SK-N-SH treated with all-trans-retinoic acid at 6 μM for 48 hours (cell line): Measurements from ENCODE around the gene ARFGAP3.

Experiments
- ATAC-seq: fragments of 200-7000 bp; cut with Tn5 transposase; 3 replicates; pipeline ENCODE4 v1.9.1; 2020; ENCODE audit warnings: mild to moderate bottlenecking, moderate library complexity
- ARNTL ChIP-seq: fragments of 450-650 bp; formaldehyde crosslinking; IDR thresholded peaks from 2 replicates; pipeline ENCODE4 v1.5.0; 2020; ENCODE audit warnings: low read depth, mild to moderate bottlenecking, moderate library complexity, borderline replicate concordance
- CSDC2 ChIP-seq: fragments of 250-450 bp; sonication (Bioruptor Pico); IDR thresholded peaks from 2 replicates; pipeline ENCODE4 v1.5.0; 2020; ENCODE audit warnings: mild to moderate bottlenecking, moderate library complexity
- ISL1 ChIP-seq: fragments of 250-450 bp; sonication (Bioruptor Pico); IDR thresholded peaks from 2 replicates; pipeline ENCODE4 v2.1.2; 2022; ENCODE audit warnings: mild to moderate bottlenecking, moderate library complexity
- OSR1 ChIP-seq: fragments of 250-450 bp; sonication (Bioruptor Pico); IDR thresholded peaks from 2 replicates; pipeline ENCODE4 v1.8.0; 2022; ENCODE audit warnings: moderate library complexity, mild to moderate bottlenecking, inconsistent platforms
- PPARA ChIP-seq: fragments of 250-450 bp; sonication (Bioruptor Pico); IDR thresholded peaks from 2 replicates; pipeline ENCODE4 v1.5.0; 2020; ENCODE audit warnings: mild to moderate bottlenecking, borderline replicate concordance
- RARB ChIP-seq: fragments of 250-450 bp; sonication (Bioruptor Pico); IDR thresholded peaks from 2 replicates; pipeline ENCODE4 v1.8.0; 2021; ENCODE audit warnings: mild to moderate bottlenecking, moderate library complexity
- SNAI2 ChIP-seq: fragments of 250-450 bp; sonication (Bioruptor Pico); IDR thresholded peaks from 2 replicates; pipeline ENCODE4 v1.5.0; 2020; ENCODE audit warnings: mild to moderate bottlenecking, moderate library complexity
- TCF4 ChIP-seq: fragments of 250-450 bp; sonication (Bioruptor Pico); IDR thresholded peaks from 2 replicates; pipeline ENCODE4 v1.8.0; 2021; ENCODE audit warnings: mild to moderate bottlenecking, moderate library complexity, borderline replicate concordance
- TOX ChIP-seq: fragments of 250-450 bp; sonication (Bioruptor Pico); IDR thresholded peaks from 2 replicates; pipeline ENCODE4 v1.8.0; 2021; ENCODE audit warnings: mild to moderate bottlenecking, moderate library complexity, borderline replicate concordance
- ZC3H10 ChIP-seq: fragments of 250-450 bp; sonication (Bioruptor Pico); IDR thresholded peaks from 2 replicates; pipeline ENCODE4 v1.5.1; 2021; ENCODE audit warnings: mild to moderate bottlenecking, moderate library complexity
- ZFP3 ChIP-seq: fragments of 250-450 bp; sonication (Bioruptor Pico); IDR thresholded peaks from 2 replicates; pipeline ENCODE4 v1.5.0; 2020; ENCODE audit warnings: mild to moderate bottlenecking, moderate library complexity
- ZNF565 ChIP-seq: fragments of 450-650 bp; formaldehyde crosslinking; conservative IDR thresholded peaks from 2 replicates; pipeline ENCODE4 v1.5.0; 2020; ENCODE audit warnings: low read depth, mild to moderate bottlenecking, moderate library complexity
- ZNF70 ChIP-seq: fragments of 450-650 bp; formaldehyde crosslinking; IDR thresholded peaks from 2 replicates; pipeline ENCODE4 v1.5.0; 2020; ENCODE audit warnings: mild to moderate bottlenecking, moderate library complexity
- ZNF8 ChIP-seq: fragments of 450-650 bp; formaldehyde crosslinking; IDR thresholded peaks from 2 replicates; pipeline ENCODE4 v1.5.0; 2020; ENCODE audit warnings: mild to moderate bottlenecking, moderate library complexity
- TF ChIP-seq, protein P1 (sequence below): fragments of 250-450 bp; sonication (Bioruptor Pico); IDR thresholded peaks from 2 replicates; pipeline ENCODE4 v1.8.0; 2021; ENCODE audit warnings: low read depth, mild to moderate bottlenecking, moderate library complexity, borderline replicate concordance
- TF ChIP-seq, protein P2 (sequence below): fragments of 250-450 bp; sonication (Bioruptor Pico); IDR thresholded peaks from 2 replicates; pipeline ENCODE4 v1.5.1; 2020; ENCODE audit warnings: low read depth, mild to moderate bottlenecking, moderate library complexity
- TF ChIP-seq, protein P3 (sequence below): fragments of 250-450 bp; sonication (Bioruptor Pico); IDR thresholded peaks from 2 replicates; pipeline ENCODE4 v1.8.0; 2020; ENCODE audit warnings: mild to moderate bottlenecking, moderate library complexity, borderline replicate concordance
- TF ChIP-seq, protein P4 (sequence below): fragments of 250-450 bp; sonication (Bioruptor Pico); IDR thresholded peaks from 2 replicates; pipeline ENCODE4 v1.5.0; 2020; ENCODE audit warnings: mild to moderate bottlenecking, moderate library complexity
- TF ChIP-seq, protein P5 (sequence below): fragments of 250-450 bp; sonication (Bioruptor Pico); IDR thresholded peaks from 2 replicates; pipeline ENCODE4 v1.5.1; 2021; ENCODE audit warnings: mild to moderate bottlenecking, moderate library complexity

The ARFGAP3 gene

DNA sequence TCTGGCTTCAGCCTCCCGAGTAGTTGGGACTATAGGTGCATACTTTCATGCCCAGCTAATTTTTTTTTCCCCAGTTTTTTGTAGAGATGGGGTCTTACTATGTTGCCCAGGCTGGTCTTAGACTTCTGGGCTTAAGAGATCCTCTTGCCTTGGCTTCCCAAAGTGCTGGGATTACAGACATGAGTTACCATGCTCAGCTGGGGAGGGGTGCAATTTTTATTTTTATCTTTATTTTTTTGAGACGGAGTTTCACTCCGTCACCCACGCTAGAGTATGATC, 86.7 kb downstream of the ARFGAP3 start:
- no peak for ATAC-seq
- TF ChIP-seq ZNF70 (CRISPR knock-in tag) (no peak), PPARA (CRISPR knock-in tag) (no peak), ISL1 (no peak), ZNF565 (CRISPR knock-in tag) (no peak), TOX (CRISPR knock-in tag) (no peak), ZC3H10 (CRISPR knock-in tag) (no peak), TCF4 (no peak), ZNF8 (no peak)
- TF ChIP-seq, protein P1, sequence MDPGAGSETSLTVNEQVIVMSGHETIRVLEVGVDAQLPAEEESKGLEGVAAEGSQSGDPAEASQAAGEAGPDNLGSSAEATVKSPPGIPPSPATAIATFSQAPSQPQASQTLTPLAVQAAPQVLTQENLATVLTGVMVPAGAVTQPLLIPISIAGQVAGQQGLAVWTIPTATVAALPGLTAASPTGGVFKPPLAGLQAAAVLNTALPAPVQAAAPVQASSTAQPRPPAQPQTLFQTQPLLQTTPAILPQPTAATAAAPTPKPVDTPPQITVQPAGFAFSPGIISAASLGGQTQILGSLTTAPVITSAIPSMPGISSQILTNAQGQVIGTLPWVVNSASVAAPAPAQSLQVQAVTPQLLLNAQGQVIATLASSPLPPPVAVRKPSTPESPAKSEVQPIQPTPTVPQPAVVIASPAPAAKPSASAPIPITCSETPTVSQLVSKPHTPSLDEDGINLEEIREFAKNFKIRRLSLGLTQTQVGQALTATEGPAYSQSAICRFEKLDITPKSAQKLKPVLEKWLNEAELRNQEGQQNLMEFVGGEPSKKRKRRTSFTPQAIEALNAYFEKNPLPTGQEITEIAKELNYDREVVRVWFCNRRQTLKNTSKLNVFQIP: no peak
- TF ChIP-seq, protein P2, sequence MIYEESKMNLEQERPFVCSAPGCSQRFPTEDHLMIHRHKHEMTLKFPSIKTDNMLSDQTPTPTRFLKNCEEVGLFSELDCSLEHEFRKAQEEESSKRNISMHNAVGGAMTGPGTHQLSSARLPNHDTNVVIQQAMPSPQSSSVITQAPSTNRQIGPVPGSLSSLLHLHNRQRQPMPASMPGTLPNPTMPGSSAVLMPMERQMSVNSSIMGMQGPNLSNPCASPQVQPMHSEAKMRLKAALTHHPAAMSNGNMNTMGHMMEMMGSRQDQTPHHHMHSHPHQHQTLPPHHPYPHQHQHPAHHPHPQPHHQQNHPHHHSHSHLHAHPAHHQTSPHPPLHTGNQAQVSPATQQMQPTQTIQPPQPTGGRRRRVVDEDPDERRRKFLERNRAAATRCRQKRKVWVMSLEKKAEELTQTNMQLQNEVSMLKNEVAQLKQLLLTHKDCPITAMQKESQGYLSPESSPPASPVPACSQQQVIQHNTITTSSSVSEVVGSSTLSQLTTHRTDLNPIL: no peak
- TF ChIP-seq, protein P3, sequence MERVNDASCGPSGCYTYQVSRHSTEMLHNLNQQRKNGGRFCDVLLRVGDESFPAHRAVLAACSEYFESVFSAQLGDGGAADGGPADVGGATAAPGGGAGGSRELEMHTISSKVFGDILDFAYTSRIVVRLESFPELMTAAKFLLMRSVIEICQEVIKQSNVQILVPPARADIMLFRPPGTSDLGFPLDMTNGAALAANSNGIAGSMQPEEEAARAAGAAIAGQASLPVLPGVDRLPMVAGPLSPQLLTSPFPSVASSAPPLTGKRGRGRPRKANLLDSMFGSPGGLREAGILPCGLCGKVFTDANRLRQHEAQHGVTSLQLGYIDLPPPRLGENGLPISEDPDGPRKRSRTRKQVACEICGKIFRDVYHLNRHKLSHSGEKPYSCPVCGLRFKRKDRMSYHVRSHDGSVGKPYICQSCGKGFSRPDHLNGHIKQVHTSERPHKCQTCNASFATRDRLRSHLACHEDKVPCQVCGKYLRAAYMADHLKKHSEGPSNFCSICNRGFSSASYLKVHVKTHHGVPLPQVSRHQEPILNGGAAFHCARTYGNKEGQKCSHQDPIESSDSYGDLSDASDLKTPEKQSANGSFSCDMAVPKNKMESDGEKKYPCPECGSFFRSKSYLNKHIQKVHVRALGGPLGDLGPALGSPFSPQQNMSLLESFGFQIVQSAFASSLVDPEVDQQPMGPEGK: no peak
- TF ChIP-seq, protein P4, sequence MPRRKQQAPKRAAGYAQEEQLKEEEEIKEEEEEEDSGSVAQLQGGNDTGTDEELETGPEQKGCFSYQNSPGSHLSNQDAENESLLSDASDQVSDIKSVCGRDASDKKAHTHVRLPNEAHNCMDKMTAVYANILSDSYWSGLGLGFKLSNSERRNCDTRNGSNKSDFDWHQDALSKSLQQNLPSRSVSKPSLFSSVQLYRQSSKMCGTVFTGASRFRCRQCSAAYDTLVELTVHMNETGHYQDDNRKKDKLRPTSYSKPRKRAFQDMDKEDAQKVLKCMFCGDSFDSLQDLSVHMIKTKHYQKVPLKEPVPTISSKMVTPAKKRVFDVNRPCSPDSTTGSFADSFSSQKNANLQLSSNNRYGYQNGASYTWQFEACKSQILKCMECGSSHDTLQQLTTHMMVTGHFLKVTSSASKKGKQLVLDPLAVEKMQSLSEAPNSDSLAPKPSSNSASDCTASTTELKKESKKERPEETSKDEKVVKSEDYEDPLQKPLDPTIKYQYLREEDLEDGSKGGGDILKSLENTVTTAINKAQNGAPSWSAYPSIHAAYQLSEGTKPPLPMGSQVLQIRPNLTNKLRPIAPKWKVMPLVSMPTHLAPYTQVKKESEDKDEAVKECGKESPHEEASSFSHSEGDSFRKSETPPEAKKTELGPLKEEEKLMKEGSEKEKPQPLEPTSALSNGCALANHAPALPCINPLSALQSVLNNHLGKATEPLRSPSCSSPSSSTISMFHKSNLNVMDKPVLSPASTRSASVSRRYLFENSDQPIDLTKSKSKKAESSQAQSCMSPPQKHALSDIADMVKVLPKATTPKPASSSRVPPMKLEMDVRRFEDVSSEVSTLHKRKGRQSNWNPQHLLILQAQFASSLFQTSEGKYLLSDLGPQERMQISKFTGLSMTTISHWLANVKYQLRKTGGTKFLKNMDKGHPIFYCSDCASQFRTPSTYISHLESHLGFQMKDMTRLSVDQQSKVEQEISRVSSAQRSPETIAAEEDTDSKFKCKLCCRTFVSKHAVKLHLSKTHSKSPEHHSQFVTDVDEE (CRISPR knock-in tag): no peak

DNA sequence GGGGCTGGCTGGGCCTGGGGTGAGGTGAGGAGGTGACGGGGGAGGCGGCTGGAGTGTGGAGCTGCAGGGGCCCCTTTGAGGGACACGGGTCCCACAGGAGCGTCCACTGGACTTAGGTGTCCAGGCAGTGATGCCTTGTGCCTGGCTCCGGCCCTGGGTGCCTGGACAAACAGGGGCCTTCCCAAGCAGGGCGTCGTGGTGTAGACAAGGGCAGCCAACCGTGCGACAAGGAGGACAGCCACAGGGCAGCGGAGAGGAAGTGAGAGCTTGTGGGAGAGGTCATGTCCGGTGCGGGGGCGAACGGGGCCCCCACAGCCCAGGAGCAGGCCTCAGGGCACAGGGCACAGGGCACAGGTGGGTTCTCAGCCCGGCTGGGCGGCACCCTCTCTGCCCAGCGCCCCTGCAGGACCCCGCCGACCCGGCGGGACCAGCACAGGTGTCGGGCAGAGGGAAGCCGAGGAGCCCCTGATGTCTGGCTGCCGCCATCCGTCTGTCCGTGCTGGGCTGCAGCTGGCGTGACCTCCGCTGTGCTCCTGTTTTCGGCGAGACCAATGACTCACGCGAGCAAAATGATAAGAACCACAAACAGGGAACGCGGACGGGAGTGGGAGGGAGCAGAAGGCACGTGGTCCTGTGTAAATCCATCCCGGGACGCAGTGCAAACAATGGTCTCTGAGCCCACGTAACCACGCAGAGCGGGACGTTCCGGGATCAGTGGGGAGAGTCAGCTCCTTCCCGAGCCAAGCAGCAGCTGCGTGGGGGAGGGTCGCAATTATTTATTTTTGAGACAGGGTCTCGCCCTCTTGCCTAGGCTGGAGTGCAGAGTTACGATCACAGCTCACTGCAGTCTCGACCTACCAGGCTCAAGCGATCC, 87.3 kb downstream of the ARFGAP3 start:
- no peak for ATAC-seq

More for the DNA sequence above, 87.3 kb downstream of the ARFGAP3 start:
- TF ChIP-seq, protein P5, sequence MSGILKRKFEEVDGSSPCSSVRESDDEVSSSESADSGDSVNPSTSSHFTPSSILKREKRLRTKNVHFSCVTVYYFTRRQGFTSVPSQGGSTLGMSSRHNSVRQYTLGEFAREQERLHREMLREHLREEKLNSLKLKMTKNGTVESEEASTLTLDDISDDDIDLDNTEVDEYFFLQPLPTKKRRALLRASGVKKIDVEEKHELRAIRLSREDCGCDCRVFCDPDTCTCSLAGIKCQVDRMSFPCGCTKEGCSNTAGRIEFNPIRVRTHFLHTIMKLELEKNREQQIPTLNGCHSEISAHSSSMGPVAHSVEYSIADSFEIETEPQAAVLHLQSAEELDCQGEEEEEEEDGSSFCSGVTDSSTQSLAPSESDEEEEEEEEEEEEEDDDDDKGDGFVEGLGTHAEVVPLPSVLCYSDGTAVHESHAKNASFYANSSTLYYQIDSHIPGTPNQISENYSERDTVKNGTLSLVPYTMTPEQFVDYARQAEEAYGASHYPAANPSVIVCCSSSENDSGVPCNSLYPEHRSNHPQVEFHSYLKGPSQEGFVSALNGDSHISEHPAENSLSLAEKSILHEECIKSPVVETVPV (CRISPR knock-in tag): no peak
- TF ChIP-seq, protein P1: no peak
- no peak for TF ChIP-seq SNAI2
- TF ChIP-seq ZNF8: no peak
- TF ChIP-seq ZNF70 (CRISPR knock-in tag): no peak
- TF ChIP-seq TCF4: no peak
- no peak for TF ChIP-seq CSDC2
- TF ChIP-seq, protein P3: no peak
- TF ChIP-seq ZC3H10 (CRISPR knock-in tag): no peak
- no peak for TF ChIP-seq OSR1 (CRISPR knock-in tag)
- no peak for TF ChIP-seq ARNTL (CRISPR knock-in tag)
- TF ChIP-seq, protein P2: no peak
- TF ChIP-seq RARB: no peak
- no peak for TF ChIP-seq ZNF565 (CRISPR knock-in tag)
- no peak for TF ChIP-seq TOX (CRISPR knock-in tag)
- TF ChIP-seq ZFP3 (CRISPR knock-in tag): no peak
